WTC11 (cell line): ENCODE results near the gene DHX38.

ENCODE experiments used
- CREB1 ChIP-seq: sonication (generic); formaldehyde crosslinking; IDR thresholded peaks from 2 replicates; pipeline ENCODE4 v1.8.0; 2023; ENCODE audit warnings: mild to moderate bottlenecking, missing genetic modification reagents
- E2F4 ChIP-seq: sonication (generic); formaldehyde crosslinking; IDR thresholded peaks from 2 replicates; pipeline ENCODE4 v1.8.1; 2022; ENCODE audit warnings: low read depth, mild to moderate bottlenecking, moderate library complexity, missing genetic modification reagents, borderline replicate concordance
- ETV6 ChIP-seq: sonication (generic); formaldehyde crosslinking; IDR thresholded peaks from 2 replicates; pipeline ENCODE4 v1.8.1; 2022; ENCODE audit warnings: mild to moderate bottlenecking, missing genetic modification reagents
- FOXK1 ChIP-seq: sonication (generic); formaldehyde crosslinking; IDR thresholded peaks from 2 replicates; pipeline ENCODE4 v1.8.0; 2022; ENCODE audit warnings: mild to moderate bottlenecking, moderate library complexity, missing genetic modification reagents
- GTF2I ChIP-seq: fragments of 250-450 bp; sonication (Bioruptor Pico); conservative IDR thresholded peaks from 2 replicates; pipeline ENCODE4 v1.4.0; 2021; ENCODE audit warnings: mild to moderate bottlenecking
- NFYB ChIP-seq: sonication (generic); formaldehyde crosslinking; conservative IDR thresholded peaks from 2 replicates; pipeline ENCODE4 v1.8.0; 2022; ENCODE audit warnings: low read depth, missing genetic modification reagents
- OVOL2 ChIP-seq: fragments of 250-450 bp; sonication (Bioruptor Pico); IDR thresholded peaks from 2 replicates; pipeline ENCODE4 v1.9.0; 2021; ENCODE audit warnings: mild to moderate bottlenecking, borderline replicate concordance
- SOX15 ChIP-seq: fragments of 250-450 bp; sonication (Bioruptor Pico); IDR thresholded peaks from 2 replicates; pipeline ENCODE4 v1.9.0; 2021; ENCODE audit warnings: mild to moderate bottlenecking
- SP1 ChIP-seq: sonication (generic); formaldehyde crosslinking; conservative IDR thresholded peaks from 2 replicates; pipeline ENCODE4 v1.8.1; 2022; ENCODE audit warnings: missing genetic modification reagents
- USF2 ChIP-seq: sonication (generic); formaldehyde crosslinking; IDR thresholded peaks from 2 replicates; pipeline ENCODE4 v1.8.1; 2023; ENCODE audit warnings: mild to moderate bottlenecking, missing genetic modification reagents, moderate library complexity
- ZBTB21 ChIP-seq: sonication (generic); formaldehyde crosslinking; IDR thresholded peaks from 2 replicates; pipeline ENCODE4 v1.8.1; 2023; ENCODE audit warnings: mild to moderate bottlenecking, missing genetic modification reagents, borderline replicate concordance
- TF ChIP-seq, protein P1 (sequence below): fragments of 200-600 bp; IDR thresholded peaks from 2 replicates; pipeline ENCODE4 v1.8.0; 2022; ENCODE audit warnings: antibody characterized with exemption
- TF ChIP-seq, protein P2 (sequence below): sonication (generic); formaldehyde crosslinking; IDR thresholded peaks from 2 replicates; pipeline ENCODE4 v1.8.0; 2023; ENCODE audit warnings: missing genetic modification reagents
- TF ChIP-seq, protein P3 (sequence below): sonication (generic); formaldehyde crosslinking; conservative IDR thresholded peaks from 2 replicates; pipeline ENCODE4 v1.8.1; 2022; ENCODE audit warnings: mild to moderate bottlenecking, missing genetic modification reagents

GRCh38 chr16:72094266-72094610, 591 bp downstream of the DHX38 start:
- TF ChIP-seq ETV6 (CRISPR knock-in tag) (no peak), E2F4 (CRISPR knock-in tag) (no peak), FOXK1 (CRISPR knock-in tag) (no peak), SOX15 (CRISPR knock-in tag) (no peak), USF2 (no peak), CREB1 (no peak), OVOL2 (no peak), GTF2I (CRISPR knock-in tag) (no peak), ZBTB21 (CRISPR knock-in tag) (no peak), SP1 (CRISPR knock-in tag) (no peak), NFYB (no peak)
- TF ChIP-seq, protein P1, sequence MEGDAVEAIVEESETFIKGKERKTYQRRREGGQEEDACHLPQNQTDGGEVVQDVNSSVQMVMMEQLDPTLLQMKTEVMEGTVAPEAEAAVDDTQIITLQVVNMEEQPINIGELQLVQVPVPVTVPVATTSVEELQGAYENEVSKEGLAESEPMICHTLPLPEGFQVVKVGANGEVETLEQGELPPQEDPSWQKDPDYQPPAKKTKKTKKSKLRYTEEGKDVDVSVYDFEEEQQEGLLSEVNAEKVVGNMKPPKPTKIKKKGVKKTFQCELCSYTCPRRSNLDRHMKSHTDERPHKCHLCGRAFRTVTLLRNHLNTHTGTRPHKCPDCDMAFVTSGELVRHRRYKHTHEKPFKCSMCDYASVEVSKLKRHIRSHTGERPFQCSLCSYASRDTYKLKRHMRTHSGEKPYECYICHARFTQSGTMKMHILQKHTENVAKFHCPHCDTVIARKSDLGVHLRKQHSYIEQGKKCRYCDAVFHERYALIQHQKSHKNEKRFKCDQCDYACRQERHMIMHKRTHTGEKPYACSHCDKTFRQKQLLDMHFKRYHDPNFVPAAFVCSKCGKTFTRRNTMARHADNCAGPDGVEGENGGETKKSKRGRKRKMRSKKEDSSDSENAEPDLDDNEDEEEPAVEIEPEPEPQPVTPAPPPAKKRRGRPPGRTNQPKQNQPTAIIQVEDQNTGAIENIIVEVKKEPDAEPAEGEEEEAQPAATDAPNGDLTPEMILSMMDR = no peak
- TF ChIP-seq, protein P2, sequence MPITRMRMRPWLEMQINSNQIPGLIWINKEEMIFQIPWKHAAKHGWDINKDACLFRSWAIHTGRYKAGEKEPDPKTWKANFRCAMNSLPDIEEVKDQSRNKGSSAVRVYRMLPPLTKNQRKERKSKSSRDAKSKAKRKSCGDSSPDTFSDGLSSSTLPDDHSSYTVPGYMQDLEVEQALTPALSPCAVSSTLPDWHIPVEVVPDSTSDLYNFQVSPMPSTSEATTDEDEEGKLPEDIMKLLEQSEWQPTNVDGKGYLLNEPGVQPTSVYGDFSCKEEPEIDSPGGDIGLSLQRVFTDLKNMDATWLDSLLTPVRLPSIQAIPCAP (CRISPR knock-in tag) = no peak
- TF ChIP-seq, protein P3, sequence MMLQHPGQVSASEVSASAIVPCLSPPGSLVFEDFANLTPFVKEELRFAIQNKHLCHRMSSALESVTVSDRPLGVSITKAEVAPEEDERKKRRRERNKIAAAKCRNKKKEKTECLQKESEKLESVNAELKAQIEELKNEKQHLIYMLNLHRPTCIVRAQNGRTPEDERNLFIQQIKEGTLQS = no peak
